RWPE2 (cell line): ENCODE data around the gene SLC39A7.

Experiments used
- ATAC-seq: fragments of 200-7000 bp; cut with Tn5 transposase; 3 replicates; pipeline ENCODE4 v1.9.1; 2021; ENCODE audit warnings: low read depth
- DNase-seq: peaks from one replicate; pipeline ENCODE4 v3.0.0-alpha.2; 2020; ENCODE audit warnings: low spot score
- H3K27ac ChIP-seq: fragments of 450-650 bp; 2 replicates; pipeline ENCODE4 v1.5.1; 2017; ENCODE audit warnings: mild to moderate bottlenecking; ENCODE audit not compliant: poor library complexity, severe bottlenecking
- H3K27me3 ChIP-seq: fragments of 250-450 bp; sonication (Bioruptor Pico); 2 replicates; pipeline ENCODE4 v1.5.1; 2021; ENCODE audit warnings: mild to moderate bottlenecking, moderate library complexity; ENCODE audit not compliant: insufficient read depth, poor library complexity, severe bottlenecking
- H3K36me3 ChIP-seq: fragments of 250-450 bp; sonication (Bioruptor Pico); 2 replicates; pipeline ENCODE4 v1.5.1; 2020; ENCODE audit warnings: low read depth, mild to moderate bottlenecking, moderate library complexity
- H3K4me1 ChIP-seq: fragments of 250-450 bp; sonication (Bioruptor Pico); 2 replicates; pipeline ENCODE4 v1.5.1; 2021; ENCODE audit warnings: mild to moderate bottlenecking, moderate library complexity; ENCODE audit not compliant: insufficient read depth, poor library complexity, severe bottlenecking
- H3K4me3 ChIP-seq: fragments of 250-450 bp; sonication (Bioruptor Pico); 2 replicates; pipeline ENCODE4 v1.5.1; 2021; ENCODE audit warnings: mild to moderate bottlenecking, moderate library complexity; ENCODE audit not compliant: severe bottlenecking
- H3K9me3 ChIP-seq: fragments of 250-450 bp; sonication (Bioruptor Pico); 2 replicates; pipeline ENCODE4 v1.5.1; 2021; ENCODE audit warnings: mild to moderate bottlenecking, moderate library complexity; ENCODE audit not compliant: severe bottlenecking
- CTCF ChIP-seq: fragments of 450-650 bp; IDR thresholded peaks from one replicate; pipeline ENCODE4 v1.5.1; 2017; ENCODE audit warnings: mild to moderate bottlenecking, moderate library complexity; ENCODE audit not compliant: poor library complexity, severe bottlenecking

Gene SLC39A7

GRCh38 chr6:33169291-33170175 lies 31.1 kb upstream of the SLC39A7 start:
- no peak for TF ChIP-seq CTCF
- Histone ChIP-seq H3K4me1 (no peaks in the 10 kb centered on the region), H3K4me3 (no peak overlapping the region), H3K9me3 (no peaks in the 10 kb centered on the region), H3K27ac (no peak overlapping the region), H3K36me3 (no peaks in the 10 kb centered on the region), H3K27me3 (no peaks in the 10 kb centered on the region)
- DNase-seq (peak; percentile 25), ATAC-seq (no peak)

- ATAC-seq: no peak
- no peaks in the 10 kb centered on the region for H3K9me3 ChIP-seq
- no peak for TF ChIP-seq CTCF
- peak; percentile 26 for DNase-seq
- no peaks in the 10 kb centered on the region for H3K27me3 ChIP-seq
- no peak overlapping the region for H3K4me3 ChIP-seq
- no peaks in the 10 kb centered on the region for H3K4me1 ChIP-seq
- no peak overlapping the region for H3K27ac ChIP-seq
- H3K36me3 ChIP-seq: no peaks in the 10 kb centered on the region
Measured at GRCh38 chr6:33170176-33171015, 30.3 kb upstream of the SLC39A7 start.

GRCh38 chr6:33171016-33171879 lies 29.4 kb upstream of the SLC39A7 start:
- Histone ChIP-seq H3K27ac (no peak overlapping the region), H3K36me3 (no peaks in the 10 kb centered on the region), H3K27me3 (no peaks in the 10 kb centered on the region), H3K4me1 (no peaks in the 10 kb centered on the region), H3K9me3 (no peaks in the 10 kb centered on the region), H3K4me3 (no peak overlapping the region)
- TF ChIP-seq CTCF: no peak
- ATAC-seq (no peak), DNase-seq (peak; percentile 29)

GRCh38 chr6:33171880-33172687 lies 28.6 kb upstream of the SLC39A7 start:
- no peak overlapping the region for H3K4me3 ChIP-seq
- H3K27me3 ChIP-seq: no peaks in the 10 kb centered on the region
- no peak for TF ChIP-seq CTCF
- ATAC-seq (no peak), DNase-seq (peak; percentile 29)
- H3K9me3 ChIP-seq: no peaks in the 10 kb centered on the region
- no peak overlapping the region for H3K27ac ChIP-seq
- no peaks in the 10 kb centered on the region for H3K4me1 ChIP-seq
- H3K36me3 ChIP-seq: no peaks in the 10 kb centered on the region
